NCI-H345 (cell line): ENCODE data around the gene GUK1.

ENCODE experiments used
- DNase-seq: peaks from one replicate; lab custom pipeline; 2025; lab: John Stamatoyannopoulos, UW

Gene GUK1

GRCh38 chr1:228139931-228140723 is at the start of gene GUK1:
GUK1 (plus strand) TSS chr1:228140279; CDS start chr1:228140303, 24 bp downstream.
- peak; percentile 100 for DNase-seq

- DNase-seq: no peak
Measured at GRCh38 chr1:228090613-228091081, 49.4 kb upstream of the GUK1 start.

DNA sequence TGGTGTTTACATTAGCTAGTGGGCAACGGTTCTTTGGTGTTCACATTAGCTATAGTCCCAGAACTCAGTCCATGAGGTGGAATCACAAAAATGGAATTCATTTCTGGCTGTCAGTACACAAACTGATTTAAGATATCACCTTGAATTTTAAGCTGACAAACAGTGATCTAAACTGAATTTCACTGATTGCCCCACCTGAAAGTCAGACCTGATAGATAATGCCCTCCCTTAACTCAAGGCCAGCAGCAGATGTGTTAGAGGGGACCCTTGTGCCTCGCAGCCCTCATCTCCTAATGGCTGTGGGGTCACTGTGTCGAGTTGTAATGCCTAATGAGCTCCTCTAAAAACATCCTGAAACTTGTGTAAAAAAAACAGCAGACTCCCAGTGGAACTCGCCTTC is 49.0 kb upstream of the GUK1 start:
- DNase-seq: no peak

- DNase-seq: no peak
Measured at GRCh38 chr1:228092342-228093049, 47.6 kb upstream of the GUK1 start.

DNA sequence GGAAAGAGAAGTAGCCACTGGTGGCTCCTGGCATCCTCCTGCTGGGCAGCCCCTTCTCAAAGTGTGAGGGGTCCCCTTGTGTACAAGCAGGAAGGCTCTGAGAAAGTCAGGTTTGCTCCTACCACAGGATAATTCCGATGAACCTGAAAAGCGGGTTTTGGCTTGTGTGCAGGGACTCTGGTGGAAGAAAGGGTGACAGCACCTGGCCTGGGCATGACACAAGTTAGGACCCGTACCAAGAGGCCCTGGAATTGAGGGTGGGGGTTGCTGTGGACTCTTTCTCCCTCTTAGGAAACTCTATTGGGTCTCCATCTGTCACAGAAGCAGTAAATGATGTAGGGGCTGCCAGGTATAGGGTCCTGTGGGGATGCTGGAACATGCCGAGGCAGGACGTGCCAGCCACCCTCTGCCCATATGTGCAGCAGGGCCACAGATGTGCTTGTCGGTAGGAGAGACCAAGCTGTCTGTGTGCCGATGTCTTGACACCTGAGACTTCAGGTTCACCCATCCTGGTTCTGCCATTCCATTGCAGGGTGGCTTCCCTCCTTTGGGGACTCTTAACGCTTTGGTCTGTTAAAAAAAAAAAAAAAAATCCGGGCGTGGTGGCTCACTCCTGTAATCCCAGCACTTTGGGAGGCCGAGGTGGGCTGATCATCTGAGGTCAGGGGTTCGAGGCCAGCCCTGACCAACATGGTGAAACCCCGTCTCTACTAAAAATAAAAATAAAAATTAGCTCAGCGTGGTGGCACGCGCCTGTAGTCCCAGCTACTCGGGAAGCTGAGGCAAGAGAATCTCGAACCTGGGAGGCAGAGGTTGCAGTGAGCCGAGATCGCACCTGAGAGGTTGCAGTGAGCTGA is 46.8 kb upstream of the GUK1 start:
- no peak for DNase-seq

GRCh38 chr1:228094432-228095016 is 45.6 kb upstream of the GUK1 start:
- no peak for DNase-seq

DNA sequence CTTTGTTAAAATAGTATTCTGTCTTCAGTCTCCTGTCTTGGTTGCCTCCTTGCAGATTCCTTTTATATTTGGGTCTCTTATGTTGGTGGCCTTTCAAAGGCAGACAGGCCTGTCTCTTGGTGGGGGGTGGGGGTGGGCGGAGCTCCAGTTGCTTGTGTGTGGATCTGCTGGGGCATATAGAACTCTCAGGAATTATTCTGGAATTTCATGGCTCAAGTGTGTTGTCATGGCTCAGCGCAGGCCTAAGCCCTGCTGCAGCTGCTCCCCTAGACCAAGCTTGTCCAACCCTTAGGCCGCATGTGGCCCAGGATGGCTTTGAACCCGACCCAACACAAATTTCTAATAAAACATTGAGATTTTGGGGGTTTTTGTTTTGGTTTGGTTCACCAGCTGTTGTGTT is 44.9 kb upstream of the GUK1 start:
- no peak for DNase-seq

GRCh38 chr1:228095938-228096337 is 44.1 kb upstream of the GUK1 start:
- DNase-seq: no peak

GRCh38 chr1:228096416-228097332 is 43.4 kb upstream of the GUK1 start:
- DNase-seq: no peak

- DNase-seq: no peak
Measured at GRCh38 chr1:228097333-228098081, 42.6 kb upstream of the GUK1 start.

- no peak for DNase-seq
Measured at GRCh38 chr1:228098323-228098931, 41.7 kb upstream of the GUK1 start.

DNA sequence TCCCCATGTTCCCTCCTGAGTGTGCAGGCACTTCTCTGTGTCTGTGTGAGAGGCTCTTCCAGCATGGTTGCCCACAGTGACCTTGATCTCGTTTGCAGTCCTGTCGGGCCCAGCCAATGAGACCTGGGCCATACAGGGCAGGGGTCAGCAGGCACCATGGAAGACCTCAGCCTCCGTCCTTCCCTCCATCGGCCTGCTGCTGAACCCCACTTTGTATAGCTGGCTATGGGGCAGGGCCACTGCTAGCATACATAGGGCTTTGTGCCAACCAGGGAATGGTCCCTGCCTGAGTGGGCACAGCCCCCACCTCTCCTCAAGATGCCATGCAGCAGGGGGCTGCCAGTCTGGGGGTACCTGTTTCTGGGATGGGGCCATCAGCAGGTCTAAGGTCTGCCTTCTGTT is 40.7 kb upstream of the GUK1 start:
- no peak for DNase-seq

DNA sequence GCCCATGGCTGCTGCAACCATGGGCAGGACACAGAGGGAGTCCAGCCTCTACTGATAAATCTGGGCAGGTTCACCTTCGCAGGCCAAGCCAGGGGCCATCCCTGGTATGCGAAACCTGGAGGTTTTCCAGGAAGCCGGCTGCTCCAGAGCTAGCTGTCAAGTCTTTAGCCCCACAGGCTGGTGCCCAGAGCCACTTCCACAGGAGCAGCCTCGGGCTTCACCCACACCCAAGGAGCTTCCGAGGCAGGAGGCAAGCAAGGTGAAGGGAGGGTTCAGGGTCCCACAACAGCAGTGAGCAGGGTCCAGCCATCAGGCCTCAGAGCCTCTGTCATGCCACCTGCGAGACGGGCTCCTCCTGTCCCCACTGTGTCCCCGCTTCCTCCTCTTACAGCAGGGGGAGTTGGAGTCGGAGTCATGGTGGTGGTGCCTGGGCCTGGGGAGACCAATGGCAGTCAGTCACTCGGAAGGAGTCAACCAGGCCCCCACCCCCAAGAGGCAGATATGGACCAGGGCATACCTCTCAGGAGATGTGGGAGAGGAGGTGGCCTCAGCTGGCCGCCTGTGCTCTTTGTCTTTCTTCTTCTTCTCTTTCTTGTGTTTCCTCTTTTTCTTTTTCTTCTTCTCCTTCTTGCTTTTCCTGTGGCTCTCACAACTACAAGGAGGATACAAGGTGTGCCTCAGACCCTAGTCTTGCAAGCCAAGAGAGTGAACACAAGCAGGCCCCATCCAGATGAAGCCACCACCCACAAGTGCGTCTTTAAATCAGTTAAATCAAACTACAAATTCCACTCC is 39.1 kb upstream of the GUK1 start:
- no peak for DNase-seq

DNA sequence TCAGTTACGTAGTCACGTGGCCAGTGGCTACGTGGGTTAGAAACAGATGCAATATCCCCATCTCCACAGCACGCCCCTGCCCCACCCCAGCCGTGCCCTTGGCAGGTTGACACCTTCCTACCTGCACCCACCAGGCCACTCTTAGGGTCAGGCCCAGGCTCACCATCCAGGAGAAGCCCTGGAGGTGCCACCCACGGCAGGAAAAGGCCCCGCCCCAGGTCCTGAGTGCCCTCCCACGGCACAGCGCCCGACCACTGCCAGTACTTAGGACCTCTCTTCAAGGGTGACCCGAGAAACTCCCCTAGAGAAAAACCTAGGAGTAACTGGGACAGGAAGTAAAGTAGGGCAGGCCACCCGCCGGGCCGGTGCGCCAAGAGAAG is 38.5 kb upstream of the GUK1 start:
- no peak for DNase-seq

- DNase-seq: peak; percentile 43
Measured at GRCh38 chr1:228101994-228102790, 37.9 kb upstream of the GUK1 start.

- peak; percentile 96 for DNase-seq
Measured at GRCh38 chr1:228102791-228103620, 37.1 kb upstream of the GUK1 start, which contains the start of gene C1orf35. C1orf35 (minus strand) TSS chr1:228103325; CDS start chr1:228103227, 98 bp downstream.
